Activated CD4-positive, alpha-beta T cell treated with anti-CD3 and anti-CD28 coated beads, Interleukin-2, amount 50 U/mL, for 4 hours (primary cell): ENCODE results near the gene KRT85.
"Not testable (repeated sequence)": the region's sequence is repeated elsewhere in the genome, so short reads cannot be mapped to it uniquely, and the experiment has no call there.

ENCODE experiments used
- DNase-seq, 2 experiments: peaks; one replicate each; pipeline ENCODE4 v3.0.0-alpha.2; 2020

KRT85 gene

DNA sequence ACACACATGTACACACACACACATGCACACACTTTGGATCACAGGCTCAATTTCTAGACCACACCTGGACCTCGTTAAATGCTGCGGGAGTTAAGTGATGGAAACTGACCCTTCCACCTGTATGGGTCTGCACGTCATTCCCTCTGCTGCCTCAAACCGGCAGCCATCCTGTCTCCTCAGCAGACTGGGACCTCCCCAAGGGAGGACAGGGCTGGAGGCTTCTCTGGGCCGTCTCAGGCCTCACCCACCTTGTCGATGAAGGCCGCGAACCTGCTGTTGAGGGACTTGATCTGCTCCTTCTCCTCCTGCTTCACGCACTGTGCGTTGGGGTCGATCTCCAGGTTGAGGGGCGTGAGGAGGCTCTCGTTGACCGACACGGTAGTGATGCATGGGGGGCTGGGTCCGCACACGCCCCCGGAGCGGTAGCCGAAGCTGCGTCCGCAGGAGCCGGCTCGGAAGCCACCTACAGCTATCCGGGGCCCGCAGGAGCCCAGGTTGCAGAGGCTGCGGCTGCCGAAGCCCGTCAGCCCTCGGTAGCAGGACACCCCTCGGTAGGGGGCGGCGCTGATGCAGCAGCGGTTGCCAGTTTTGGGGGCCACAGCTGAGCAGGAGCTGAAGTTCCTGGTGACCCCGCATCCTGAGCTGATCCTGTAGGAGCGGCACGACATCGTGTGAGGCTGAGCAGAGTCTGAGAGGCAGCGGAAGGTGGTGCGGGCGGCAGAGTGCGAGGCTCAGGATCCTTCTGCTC is at the start of gene KRT85:
KRT85 (minus strand) TSS at position 744 of the 748 bp plus-strand sequence; CDS start at position 668, 76 bp downstream.
- no peak for DNase-seq

DNA sequence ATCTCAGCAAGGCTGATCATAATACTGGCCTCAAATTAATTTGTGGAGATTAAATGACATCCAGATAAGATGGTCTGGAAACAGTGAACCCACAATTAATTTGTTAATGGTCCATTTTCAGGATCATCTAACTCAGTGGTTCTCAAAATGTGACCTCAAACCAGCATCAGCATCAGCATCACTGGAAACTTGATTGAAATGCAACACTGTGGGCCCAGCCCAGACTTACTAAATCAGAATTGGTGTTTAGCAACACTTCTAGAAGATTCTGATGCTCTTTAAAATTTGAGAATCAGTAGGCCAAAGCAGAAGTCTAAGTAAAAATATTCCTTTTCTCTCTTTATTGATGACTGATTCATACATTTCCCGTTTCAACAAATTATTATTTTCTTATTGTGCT is 49.5 kb upstream of the KRT85 start:
- no peak for DNase-seq

DNA sequence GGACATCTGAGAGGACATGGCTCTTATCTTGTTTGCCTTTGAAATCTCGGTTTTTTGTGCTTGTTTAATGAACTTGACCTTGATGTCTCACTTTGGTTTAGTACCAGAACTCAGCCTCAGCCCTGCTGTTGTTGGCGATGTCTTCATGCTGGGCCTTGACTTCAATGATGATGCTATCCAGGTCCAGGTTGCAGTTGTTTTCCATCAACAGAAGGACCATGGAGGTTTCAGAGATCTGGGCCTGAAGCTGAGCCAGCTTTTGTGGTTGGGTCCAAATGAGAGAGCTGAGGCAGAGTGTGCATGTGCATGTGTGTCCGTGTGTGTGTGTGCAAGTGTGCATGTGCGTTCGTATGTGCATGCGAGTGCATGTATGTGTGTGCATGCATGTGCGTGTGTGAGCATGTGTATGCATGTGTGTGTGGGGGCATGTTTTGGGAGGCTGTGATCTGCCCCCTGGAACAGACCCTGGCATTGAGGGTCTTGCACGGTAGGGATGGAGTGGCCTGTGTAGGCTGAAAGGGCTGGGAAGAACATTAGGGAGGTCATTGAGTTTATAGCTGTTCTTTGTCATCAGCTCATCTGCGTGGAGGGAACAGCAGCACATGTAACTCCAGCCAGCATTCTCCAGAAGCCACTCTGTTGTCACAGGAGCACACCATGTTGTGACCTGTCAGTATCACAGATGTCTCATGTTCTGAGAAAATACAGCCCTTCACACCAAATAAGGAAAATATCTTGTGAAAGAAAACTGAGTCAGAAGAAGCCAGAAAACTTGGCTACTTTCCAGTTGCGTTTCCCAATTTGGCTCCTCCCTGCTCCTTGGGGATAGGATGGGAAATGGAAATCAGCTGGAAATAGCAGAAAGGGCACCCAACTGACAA is 48.8 kb upstream of the KRT85 start:
- no peak for DNase-seq

DNA sequence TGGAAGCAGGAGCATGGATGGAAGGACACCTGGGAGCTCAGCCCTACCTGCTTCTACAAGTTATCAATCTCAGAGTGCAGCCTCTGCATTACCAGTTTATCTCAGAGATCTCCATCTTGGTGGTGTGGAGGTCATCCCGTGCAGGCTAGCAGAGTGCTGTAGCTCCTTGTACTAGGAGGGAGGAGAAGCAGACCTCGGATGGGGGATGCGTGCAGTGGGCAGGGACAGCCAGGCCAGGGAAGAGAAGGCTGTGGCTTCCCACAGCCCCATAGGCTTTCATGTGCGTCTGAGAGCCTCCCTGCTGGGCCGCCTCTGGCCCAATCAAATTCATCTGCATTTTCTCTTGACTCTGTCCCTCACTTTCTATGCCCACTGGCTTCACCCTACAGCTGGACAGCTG is 47.7 kb upstream of the KRT85 start:
- no peak for DNase-seq

DNA sequence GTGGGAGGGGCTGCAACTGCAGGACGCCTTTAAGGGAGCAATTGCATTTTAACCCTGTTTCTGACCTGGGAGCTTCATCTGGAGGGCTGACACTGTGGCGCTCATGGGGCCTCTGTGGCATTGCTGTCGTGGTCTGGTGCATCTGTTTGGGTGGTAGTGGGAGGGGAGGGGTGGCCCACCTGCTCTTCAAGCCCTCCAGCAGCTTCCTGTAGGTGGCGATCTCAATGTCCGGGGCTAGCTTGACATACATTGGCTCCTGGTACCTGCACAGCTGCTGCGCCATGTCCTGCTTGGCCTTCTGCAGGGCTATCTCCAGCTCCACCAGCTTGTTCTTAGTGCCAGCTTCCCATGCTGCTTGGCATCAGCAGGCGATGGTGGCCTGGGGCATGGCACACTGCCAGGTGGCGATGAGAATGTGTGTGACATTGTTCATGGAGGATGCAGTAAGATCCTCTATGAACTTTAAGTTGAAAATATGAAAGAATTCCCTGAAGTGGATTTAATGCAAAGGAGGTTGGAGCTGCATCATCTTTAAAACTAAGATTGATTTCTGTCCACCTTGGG is 46.6 kb upstream of the KRT85 start:
- DNase-seq = no peak

DNA sequence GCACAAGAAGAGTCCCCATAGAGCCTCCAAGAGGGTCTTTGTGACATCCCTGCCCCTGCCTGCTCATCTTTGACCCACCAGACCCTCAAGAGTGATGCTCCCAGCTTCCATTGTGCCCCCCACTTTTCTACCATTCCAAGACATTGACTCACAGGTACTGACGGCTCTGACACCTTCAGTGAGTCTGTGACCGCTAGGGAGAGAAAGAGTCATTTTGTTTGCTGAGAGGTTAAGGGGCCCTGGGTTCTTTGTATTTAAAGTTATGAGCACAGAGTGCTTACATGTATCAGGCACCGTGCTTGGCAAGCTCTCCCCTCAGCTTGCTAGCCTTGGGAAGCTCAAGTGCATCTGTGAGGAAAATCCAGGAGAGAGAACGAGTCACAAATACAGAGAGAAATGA is 45.9 kb upstream of the KRT85 start:
- DNase-seq = no peak

DNA sequence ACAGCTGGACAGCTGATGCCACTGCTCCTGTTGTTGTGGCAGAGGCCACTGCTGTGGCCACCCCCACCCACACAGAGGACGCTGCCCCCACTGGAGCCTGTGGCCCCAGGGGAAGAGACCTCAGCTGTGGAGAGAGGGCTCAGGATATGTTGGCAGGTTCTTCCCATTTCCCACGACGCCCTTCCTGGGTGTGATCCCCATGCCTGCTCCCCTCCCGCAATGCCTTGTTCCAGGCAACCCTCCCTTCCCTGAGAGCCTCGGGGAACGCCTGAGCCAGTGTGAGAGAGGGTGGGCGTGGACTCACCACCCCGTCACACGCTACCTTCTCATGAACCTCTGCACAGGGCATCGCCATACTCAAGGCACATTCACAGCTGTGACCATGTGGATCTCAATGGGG is 44.5 kb upstream of the KRT85 start:
- no peak for DNase-seq

DNA sequence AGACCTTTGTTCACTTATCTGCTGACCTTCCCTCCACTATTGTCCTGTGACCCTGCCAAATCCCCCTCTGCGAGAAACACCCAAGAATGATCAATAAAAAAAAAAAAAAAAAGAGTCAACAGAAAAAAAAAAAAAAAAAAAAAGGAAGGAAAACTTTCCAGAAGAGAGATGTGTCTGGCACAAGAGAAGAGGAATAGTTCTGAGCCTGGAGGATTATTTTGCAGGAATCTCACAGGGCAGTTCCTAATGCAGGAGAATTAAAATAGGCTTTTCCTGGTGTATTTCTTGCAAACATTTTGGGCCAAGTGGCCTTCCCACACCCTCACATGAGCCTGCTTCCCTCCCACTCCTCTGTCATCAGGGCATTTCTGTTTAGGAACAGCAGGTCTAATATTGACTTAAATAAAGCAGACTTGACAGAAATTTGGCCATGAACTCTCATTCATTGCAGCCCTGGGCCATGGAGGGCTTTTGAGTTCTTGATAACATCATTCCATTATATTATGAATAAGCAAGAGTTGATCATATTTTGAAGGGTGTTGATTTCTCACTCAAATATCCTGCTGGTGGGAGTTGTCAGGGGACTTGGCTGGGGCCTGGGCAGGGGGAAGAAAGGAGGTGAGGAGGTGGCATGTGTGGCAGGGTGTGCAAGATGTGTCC is 43.4 kb upstream of the KRT85 start:
- DNase-seq = not testable (repeated sequence)

DNA sequence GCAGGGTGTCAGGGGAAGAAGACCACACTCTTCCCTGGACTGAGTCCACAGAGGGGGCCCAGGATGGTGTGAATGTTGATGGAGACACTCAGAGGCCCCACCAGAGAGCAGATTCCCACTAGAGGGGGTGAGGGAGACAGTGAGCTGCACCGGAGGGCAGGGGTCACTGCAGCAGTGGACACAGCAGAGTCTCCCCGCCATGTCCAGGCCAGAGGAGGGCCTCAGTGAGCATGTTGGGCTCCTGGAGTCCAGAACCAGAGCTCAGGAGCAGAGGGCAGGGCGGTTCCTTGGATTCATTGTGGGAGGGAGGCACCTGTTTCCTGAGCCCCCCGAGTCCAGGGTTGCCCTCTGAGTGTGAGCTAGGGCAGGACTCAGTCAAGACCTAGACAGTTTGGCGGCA is 40.6 kb upstream of the KRT85 start:
- DNase-seq = no peak

- no peak for DNase-seq
These were observed 38.7 kb upstream of the KRT85 start, which contains the start of gene KRT82 for GRCh38 chr12:52405922-52406385. Gene KRT82 (minus strand): TSS chr12:52406335. CDS start chr12:52406277, 58 bp downstream.

- no peak for DNase-seq
These were observed 37.7 kb upstream of the KRT85 start for GRCh38 chr12:52404951-52405350.

DNA sequence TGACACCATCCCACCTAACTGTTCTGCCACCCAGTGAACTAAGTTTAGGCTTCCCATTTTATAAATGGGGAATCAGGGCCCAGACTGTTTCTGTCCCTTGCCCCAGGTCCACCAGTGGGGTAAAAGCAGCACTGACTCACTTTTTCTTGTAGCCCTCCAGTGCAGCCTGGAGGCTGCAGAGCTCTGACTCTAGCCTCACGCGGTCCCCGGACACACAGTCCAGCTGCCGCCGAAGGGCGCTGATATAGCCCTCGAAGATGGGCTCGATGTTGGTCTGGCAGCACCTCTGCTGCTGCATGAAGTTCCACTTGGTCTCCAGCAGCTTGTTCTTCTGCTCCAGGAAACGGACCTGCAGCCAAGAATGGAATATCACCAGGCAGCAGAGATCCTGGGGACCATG is 36.3 kb upstream of the KRT85 start:
- DNase-seq = no peak

GRCh38 chr12:52402873-52403540 is 35.7 kb upstream of the KRT85 start:
- DNase-seq = no peak

DNA sequence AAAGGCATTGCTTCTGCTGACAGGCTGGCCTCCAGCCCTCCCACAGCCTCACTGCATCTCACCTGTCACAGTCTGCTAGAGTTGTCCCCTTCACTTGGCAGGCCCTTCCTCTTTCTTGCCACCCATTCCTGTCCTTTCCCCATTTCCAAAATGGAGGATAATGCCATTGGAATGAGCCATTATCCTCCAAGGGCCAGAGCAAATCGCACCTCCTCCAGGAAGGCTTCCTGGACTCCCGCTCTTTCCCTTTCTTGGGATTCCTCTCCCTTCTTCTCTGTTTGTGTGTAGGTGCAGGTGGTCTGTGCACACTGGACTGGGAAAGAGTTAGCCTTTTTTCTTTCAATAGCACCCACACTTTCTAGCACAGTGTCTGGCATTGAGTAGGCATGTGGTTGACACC is 35.1 kb upstream of the KRT85 start:
- no peak for DNase-seq

DNA sequence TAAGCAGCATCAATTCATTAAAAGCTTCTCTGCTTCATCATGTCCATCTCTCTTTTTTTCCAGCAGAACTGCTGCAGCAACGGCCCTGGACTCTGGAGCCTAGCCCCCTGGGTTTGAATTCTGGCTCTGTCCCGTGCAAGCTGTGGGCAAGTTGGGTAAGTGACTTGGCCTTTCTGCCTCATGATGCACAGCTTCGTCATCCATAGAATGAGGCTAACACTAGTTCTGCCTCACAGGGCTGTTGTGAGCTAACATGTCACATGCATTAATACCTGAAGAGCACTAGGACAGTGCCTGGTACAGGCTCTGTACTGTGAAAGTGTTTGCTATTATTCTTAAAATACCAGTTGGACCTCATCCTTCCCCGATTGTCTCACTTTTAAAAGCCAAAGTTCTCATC is 34.6 kb upstream of the KRT85 start:
- DNase-seq = no peak

- DNase-seq = no peak
These were observed 34.2 kb upstream of the KRT85 start for GRCh38 chr12:52401526-52401925.

DNA sequence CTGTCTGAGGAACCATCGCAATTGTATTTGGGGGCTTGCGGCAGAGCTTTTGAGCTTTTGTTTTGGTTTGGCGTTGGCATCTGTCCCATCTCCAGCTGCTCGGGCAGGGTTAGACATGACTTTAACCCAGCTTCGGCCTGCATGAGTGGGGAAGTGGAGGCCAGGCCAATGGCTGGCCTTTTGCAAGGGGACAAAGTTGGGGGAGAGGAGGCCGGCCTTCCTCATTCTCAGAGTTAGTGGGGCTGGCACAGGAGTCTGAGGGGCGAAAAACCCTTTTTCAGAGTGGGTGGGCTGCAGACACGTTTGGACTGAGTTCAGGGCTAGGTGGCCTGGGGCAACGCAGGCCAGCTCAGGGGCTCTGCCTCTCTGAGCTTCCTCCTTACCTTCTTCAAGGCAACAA is 33.6 kb upstream of the KRT85 start:
- DNase-seq = no peak

DNA sequence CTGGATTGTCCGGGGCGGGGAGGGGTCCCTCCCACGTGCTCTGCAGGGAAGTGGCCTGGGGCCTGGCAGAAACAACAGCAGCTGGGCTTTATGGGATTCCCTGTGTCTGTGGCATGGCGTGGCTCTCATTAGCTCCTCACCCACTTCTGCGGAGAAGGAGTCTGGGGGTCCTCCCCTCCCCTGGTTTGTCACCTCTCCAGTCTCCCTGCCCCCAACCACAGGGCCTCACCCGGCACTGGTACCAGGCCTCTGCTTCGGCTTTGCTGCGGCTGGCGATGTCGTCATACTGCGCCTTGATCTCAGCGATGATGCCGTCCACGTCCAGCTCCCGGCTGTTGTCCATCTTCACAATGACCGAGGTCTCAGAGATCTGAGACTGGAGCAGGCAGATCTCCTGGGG is 32.5 kb upstream of the KRT85 start:
- DNase-seq = no peak

DNA sequence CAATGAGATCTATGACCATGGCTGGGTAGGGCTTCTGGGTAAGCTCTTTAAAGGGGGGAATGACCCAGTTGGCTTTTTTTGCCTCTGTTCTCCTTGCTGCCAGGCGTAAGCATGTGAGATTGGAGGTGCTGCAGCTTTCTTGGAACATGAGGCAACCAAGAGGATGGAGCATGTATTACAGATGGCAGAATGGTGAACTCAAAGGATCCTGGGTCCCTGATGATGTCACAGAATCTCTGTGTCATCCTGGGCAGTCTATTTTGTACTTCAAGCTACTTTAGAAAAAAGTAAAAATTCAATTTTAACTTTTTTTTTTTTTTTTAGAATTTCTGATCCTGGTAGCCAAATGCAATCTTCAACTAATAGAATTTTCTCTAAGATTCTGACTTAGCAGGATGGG is 30.9 kb upstream of the KRT85 start:
- DNase-seq = no peak

DNA sequence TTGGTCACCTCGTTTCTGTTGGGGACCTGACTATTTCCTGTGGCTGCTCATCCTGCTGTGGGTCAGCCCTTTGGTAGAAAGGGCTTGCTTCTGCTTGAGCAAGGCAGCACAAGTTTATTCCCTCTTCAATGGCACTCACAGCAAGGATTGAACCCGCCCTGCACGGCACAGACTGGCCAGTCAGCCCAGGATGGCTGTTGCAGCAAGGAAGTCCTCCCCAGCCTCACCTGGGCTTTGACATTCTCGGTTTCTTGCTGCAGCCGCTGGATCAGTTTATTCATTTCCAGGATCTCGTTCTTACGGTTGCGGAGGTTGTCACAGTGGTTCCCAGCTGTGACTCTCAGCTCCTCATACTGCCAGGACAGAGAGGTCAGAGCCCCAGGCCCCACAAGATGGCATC is 29.4 kb upstream of the KRT85 start:
- no peak for DNase-seq

DNA sequence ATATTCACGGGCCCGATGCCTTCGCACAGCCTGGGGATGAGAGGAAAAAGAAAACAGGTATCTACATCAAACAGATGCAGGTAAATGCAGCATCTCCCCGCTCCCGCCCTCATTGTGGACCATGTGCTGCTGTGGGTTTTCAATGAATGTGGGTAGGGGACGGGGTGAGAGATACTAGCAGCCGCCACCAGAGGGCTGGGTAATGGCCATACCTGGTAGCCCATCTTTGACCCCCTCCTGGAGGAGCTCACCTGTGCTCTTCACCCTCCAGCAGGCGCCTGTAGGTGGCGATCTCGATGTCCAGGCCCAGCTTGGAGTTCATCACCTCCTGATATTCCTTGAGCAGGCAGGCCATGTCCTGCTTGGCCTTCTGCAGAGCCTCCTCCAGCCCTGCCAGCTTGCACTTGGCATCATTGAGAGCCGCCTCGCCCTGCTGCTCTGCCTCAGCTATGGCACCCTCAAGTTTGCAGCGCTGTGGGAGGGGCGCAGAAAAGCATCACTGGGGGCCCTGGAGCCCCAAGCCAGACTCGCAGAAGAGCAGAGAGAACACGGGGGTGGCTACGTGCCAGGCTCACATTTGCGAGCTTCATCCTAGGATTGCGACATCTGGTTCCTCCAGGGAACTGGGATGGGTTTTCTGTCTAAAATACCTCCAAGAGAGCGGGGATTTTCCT is 28.6 kb upstream of the KRT85 start:
- DNase-seq = no peak

DNA sequence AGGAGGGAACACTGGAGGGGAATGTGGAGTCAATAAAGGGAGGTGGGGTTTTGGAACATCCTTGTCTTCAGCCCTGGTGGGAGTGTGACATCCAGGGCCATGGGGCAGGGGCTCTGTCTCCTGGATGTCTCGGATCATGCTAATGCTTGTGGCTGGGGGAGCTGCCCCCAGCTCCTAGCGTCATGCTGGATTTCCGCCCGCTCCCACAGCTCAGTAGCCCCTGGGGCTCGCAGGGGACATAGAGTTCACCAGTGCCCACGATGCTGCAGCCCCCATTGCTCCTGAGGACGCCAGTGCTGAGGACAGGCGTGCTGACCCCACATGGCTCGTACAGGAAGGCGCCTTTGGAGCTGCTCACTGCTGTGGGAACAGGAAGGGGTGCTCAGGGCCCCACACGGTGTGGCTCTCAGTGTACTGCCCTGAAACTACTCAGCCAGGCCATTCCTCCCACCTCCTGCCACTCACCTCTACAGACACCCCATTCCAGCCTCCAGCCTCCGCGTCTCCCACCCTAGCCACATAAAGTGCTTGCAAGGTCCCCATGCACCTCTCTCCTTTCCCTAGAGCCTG is 27.6 kb upstream of the KRT85 start:
- no peak for DNase-seq
